H1 (cell line): ENCODE measurements around the gene RPL21. TPM values are rescaled to one million over a fixed set of nuclear protein-coding genes. Genes with fewer than 3 reads are reported as not detected.

Source experiments
- CTCF ChIA-PET: fragments of 300-600 bp; sonication (Branson Sonifier 250); formaldehyde crosslinking; loops from one replicate; lab custom pipeline; 2021; ENCODE audit not compliant: partially characterized antibody; lab: Charles Lee
- POLR2A ChIA-PET: fragments of 300-600 bp; sonication (Branson Sonifier 250); formaldehyde crosslinking; loops from one replicate; lab custom pipeline; 2021; ENCODE audit warnings: inconsistent platforms; ENCODE audit not compliant: partially characterized antibody; lab: Charles Lee
- DNase-seq, 2 experiments: peaks; one replicate each; pipeline versions ENCODE4 v3.0.0 to v3.0.0-alpha.2; 2010 to 2022; ENCODE audit warnings: low spot score in 2 of 2, low read depth in 1 of 2, mixed read lengths in 1 of 2
- FAIRE-seq: peaks from 2 replicates; lab custom pipeline; 2011; peaks lifted over from hg19 to GRCh38; lab: Jason Lieb, UNC
- H2AFZ ChIP-seq: 2 replicates; pipeline ENCODE4 v1.8.1; 2012; ENCODE audit warnings: low read length, inconsistent platforms
- H2AK5ac ChIP-seq: 2 replicates; pipeline ENCODE4 v1.6.1; 2013; ENCODE audit warnings: low read depth, low read length
- H2BK120ac ChIP-seq: replicated peaks from 2 replicates; pipeline ENCODE3; 2013; ENCODE audit warnings: low read depth, low read length, inconsistent platforms
- H2BK12ac ChIP-seq: 2 replicates; pipeline ENCODE4 v1.6.1; 2013; ENCODE audit warnings: low read depth, low read length
- H2BK15ac ChIP-seq: 2 replicates; pipeline ENCODE4 v1.6.1; 2013; ENCODE audit warnings: low read length
- H2BK20ac ChIP-seq: 2 replicates; pipeline ENCODE4 v1.6.1; 2013; ENCODE audit warnings: low read length
- H2BK5ac ChIP-seq: 2 replicates; pipeline ENCODE4 v1.6.1; 2013; ENCODE audit warnings: low read depth, low read length
- H3K14ac ChIP-seq: 2 replicates; pipeline ENCODE4 v1.6.1; 2013; ENCODE audit warnings: inconsistent platforms; ENCODE audit not compliant: insufficient read length
- H3K18ac ChIP-seq: 2 replicates; pipeline ENCODE4 v1.6.1; 2013; ENCODE audit warnings: low read length; ENCODE audit errors: extremely low read depth
- H3K23ac ChIP-seq: 2 replicates; pipeline ENCODE4 v1.6.1; 2013; ENCODE audit warnings: inconsistent platforms; ENCODE audit not compliant: insufficient read length
- H3K23me2 ChIP-seq: 2 replicates; pipeline ENCODE4 v1.6.1; 2013; ENCODE audit warnings: low read depth, low read length
- H3K27ac ChIP-seq: 2 replicates; pipeline ENCODE4 v1.6.1; 2011; ENCODE audit warnings: low read depth, low read length, inconsistent platforms
- H3K27me3 ChIP-seq, 4 experiments: replicated peaks in 1 of 4; 1 replicate in 1 of 4; 2 replicates in 3 of 4; pipeline versions ENCODE4 v1.6.1 to v1.8.1; 2011 to 2013; ENCODE audit warnings: low read length in 3 of 4, mild to moderate bottlenecking in 3 of 4, inconsistent platforms in 2 of 4, mixed read lengths in 2 of 4, moderate library complexity in 1 of 4; ENCODE audit not compliant: control insufficient read depth in 3 of 4, insufficient read depth in 3 of 4; ENCODE audit errors: extremely low read depth in 1 of 4
- H3K36me3 ChIP-seq, 4 experiments: 2 replicates each; pipeline versions ENCODE4 v1.6.1 to v1.8.1; 2011 to 2013; ENCODE audit warnings: mild to moderate bottlenecking in 4 of 4, low read length in 3 of 4, moderate library complexity in 2 of 4, control low read depth in 1 of 4, inconsistent platforms in 1 of 4; ENCODE audit not compliant: insufficient read depth in 4 of 4, control insufficient read depth in 2 of 4
- H3K4ac ChIP-seq: replicated peaks from 2 replicates; pipeline ENCODE3; 2013; ENCODE audit warnings: low read length, low read depth, mixed read lengths, inconsistent platforms; ENCODE audit not compliant: insufficient read length
- H3K4me1 ChIP-seq, 4 experiments: replicated peaks in 1 of 4; 1 replicate in 1 of 4; 2 replicates in 3 of 4; pipeline versions ENCODE4 v1.6.1 to v1.8.1; 2011 to 2013; ENCODE audit warnings: low read length in 3 of 4, inconsistent platforms in 2 of 4, mixed read lengths in 1 of 4; ENCODE audit not compliant: insufficient read depth in 4 of 4, control insufficient read depth in 3 of 4
- H3K4me2 ChIP-seq, 2 experiments: 2 replicates each; pipeline versions ENCODE4 v1.6.1 to v1.8.1; 2011 to 2013; ENCODE audit warnings: low read depth in 2 of 2, low read length in 2 of 2, control low read depth in 1 of 2, inconsistent platforms in 1 of 2, mild to moderate bottlenecking in 1 of 2; ENCODE audit not compliant: insufficient read depth in 1 of 2
- H3K4me3 ChIP-seq, 4 experiments: fragments of 200-600, 300-600 bp in 1 of 4; sonication (generic), shearing (Covaris generic), sonication (Bioruptor Twin) in 1 of 4; 2 replicates each; pipeline versions ENCODE4 v1.5.1 to v1.8.1; 2011 to 2016; ENCODE audit warnings: low read length in 4 of 4, low read depth in 3 of 4, control low read depth in 2 of 4, inconsistent platforms in 2 of 4, mild to moderate bottlenecking in 2 of 4, mixed read lengths in 1 of 4, moderate library complexity in 1 of 4; ENCODE audit not compliant: insufficient read depth in 2 of 4; ENCODE audit errors: extremely low read depth in 1 of 4
- H3K56ac ChIP-seq: replicated peaks from 2 replicates; pipeline ENCODE3; 2013; ENCODE audit warnings: low read depth, mild to moderate bottlenecking, mixed read lengths, low read length, inconsistent platforms; ENCODE audit not compliant: insufficient read length
- H3K79me1 ChIP-seq: 2 replicates; pipeline ENCODE4 v1.6.1; 2013; ENCODE audit warnings: low read depth, low read length, control low read depth
- H3K79me2 ChIP-seq, 2 experiments: 2 replicates each; pipeline versions ENCODE4 v1.6.1 to v1.8.1; 2012 to 2013; ENCODE audit warnings: low read length in 2 of 2, mild to moderate bottlenecking in 2 of 2, inconsistent platforms in 1 of 2; ENCODE audit not compliant: insufficient read depth in 2 of 2, control insufficient read depth in 1 of 2
- H3K9ac ChIP-seq, 4 experiments: replicated peaks in 1 of 4; 1 replicate in 1 of 4; 2 replicates in 3 of 4; pipeline versions ENCODE4 v1.6.1 to v1.8.1; 2011 to 2013; ENCODE audit warnings: low read depth in 3 of 4, low read length in 3 of 4, control low read depth in 2 of 4, mild to moderate bottlenecking in 2 of 4, moderate library complexity in 2 of 4, inconsistent platforms in 1 of 4; ENCODE audit errors: extremely low read depth in 1 of 4
- H3K9me3 ChIP-seq, 2 experiments: 2 replicates each; pipeline versions ENCODE4 v1.6.1 to v1.8.1; 2012 to 2013; ENCODE audit warnings: mild to moderate bottlenecking in 2 of 2, moderate library complexity in 2 of 2, control low read depth in 1 of 2, inconsistent platforms in 1 of 2, low read depth in 1 of 2, low read length in 1 of 2, mixed read lengths in 1 of 2; ENCODE audit not compliant: insufficient read depth in 2 of 2
- H4K20me1 ChIP-seq, 2 experiments: replicated peaks in 1 of 2; 2 replicates each; pipeline versions ENCODE3 to v1.8.1; 2011 to 2013; ENCODE audit warnings: inconsistent platforms in 2 of 2, low read length in 2 of 2, mild to moderate bottlenecking in 1 of 2; ENCODE audit not compliant: insufficient read depth in 2 of 2, control insufficient read depth in 1 of 2
- H4K5ac ChIP-seq: 2 replicates; pipeline ENCODE4 v1.6.1; 2013; ENCODE audit warnings: low read length, low read depth, mixed read lengths, inconsistent platforms; ENCODE audit not compliant: insufficient read length
- H4K8ac ChIP-seq: 2 replicates; pipeline ENCODE4 v1.8.0; 2013; ENCODE audit warnings: mild to moderate bottlenecking, moderate library complexity, low read length, inconsistent platforms; ENCODE audit not compliant: insufficient read depth; ENCODE audit errors: extremely low read depth
- H4K91ac ChIP-seq: replicated peaks from 2 replicates; pipeline ENCODE3; 2013; ENCODE audit warnings: low read length, mixed read lengths, inconsistent platforms; ENCODE audit not compliant: insufficient read length
- BCL11A ChIP-seq, 2 experiments: IDR thresholded peaks; one replicate each; pipeline ENCODE4 v1.6.1; 2011; ENCODE audit warnings: low read depth in 2 of 2, low read length in 2 of 2, mild to moderate bottlenecking in 2 of 2
- JUN ChIP-seq: IDR thresholded peaks from 2 replicates; pipeline ENCODE4 v1.6.1; 2011; ENCODE audit warnings: low read depth, mild to moderate bottlenecking, improper control_type of control experiment, low read length
- KDM1A ChIP-seq: fragments of 200-600, 300-600 bp; sonication (generic); IDR thresholded peaks from 2 replicates; pipeline ENCODE4 v1.7.1; 2016; ENCODE audit warnings: mild to moderate bottlenecking, low read length, borderline replicate concordance
- RXRA ChIP-seq: IDR thresholded peaks from 2 replicates; pipeline ENCODE4 v1.6.1; 2011; ENCODE audit warnings: low read depth, mild to moderate bottlenecking, low read length, moderate library complexity; ENCODE audit not compliant: insufficient read depth
- SIN3A ChIP-seq, 2 experiments: IDR thresholded peaks in 1 of 2; conservative IDR thresholded peaks in 1 of 2; 2 replicates each; pipeline ENCODE4 v1.6.1; 2011 to 2012; ENCODE audit warnings: low read length in 2 of 2, improper control_type of control experiment in 1 of 2, low read depth in 1 of 2, mild to moderate bottlenecking in 1 of 2
- SP2 ChIP-seq: IDR thresholded peaks from 2 replicates; pipeline ENCODE4 v1.6.1; 2012; ENCODE audit warnings: mild to moderate bottlenecking, low read length, inconsistent platforms
- TAF7 ChIP-seq: optimal IDR thresholded peaks from 2 replicates; pipeline ENCODE3; 2011; ENCODE audit warnings: low read depth, mild to moderate bottlenecking, inconsistent platforms, low read length, moderate library complexity, borderline replicate concordance
- polyA plus RNA-seq, 7 experiments: library from polyadenylated mRNA; depleted of rRNA in 3 of 7; stranded (reverse) in 5 of 7; unstranded in 2 of 7; fragments of >200 nt in 5 of 7; fragments of 200-250 nt in 2 of 7; gene quantifications; 1 replicate in 5 of 7; 2 replicates in 1 of 7; 4 replicates in 1 of 7; pipeline versions ENCODE4 v1.2.1 to v1.2.3, GENCODE V29; 2011 to 2013; ENCODE audit warnings: missing spikeins in 2 of 7, mixed read lengths in 2 of 7
- total RNA-seq: library from RNA; stranded (reverse); fragmentation: NEBNext Ultra II Directional; extraction: Animal tissue kit (Norgen Biotek cat#: 25700); gene quantifications from 2 replicates; pipeline ENCODE4 v1.2.1, GENCODE V29; 2021
- TF ChIP-seq, protein P1 (sequence below): IDR thresholded peaks from 2 replicates; pipeline ENCODE4 v1.6.1; 2012; ENCODE audit warnings: inconsistent platforms
- TF ChIP-seq, protein P2 (sequence below), 3 experiments: IDR thresholded peaks; 1 replicate in 2 of 3; 2 replicates in 1 of 3; pipeline versions ENCODE4 v1.5.1 to v1.6.1; 2011; ENCODE audit warnings: low read length in 3 of 3, mild to moderate bottlenecking in 3 of 3, inconsistent platforms in 2 of 3, low read depth in 1 of 3, moderate library complexity in 1 of 3; ENCODE audit not compliant: insufficient read depth in 1 of 3; ENCODE audit errors: control extremely low read depth in 1 of 3

RPL21 gene
- total and polyA plus RNA-seq, 2 of the 8 experiments (the other 6 are each of a cell fraction or from before 2014, with no cell fraction given) = 624 to 1,283 TPM

DNA sequence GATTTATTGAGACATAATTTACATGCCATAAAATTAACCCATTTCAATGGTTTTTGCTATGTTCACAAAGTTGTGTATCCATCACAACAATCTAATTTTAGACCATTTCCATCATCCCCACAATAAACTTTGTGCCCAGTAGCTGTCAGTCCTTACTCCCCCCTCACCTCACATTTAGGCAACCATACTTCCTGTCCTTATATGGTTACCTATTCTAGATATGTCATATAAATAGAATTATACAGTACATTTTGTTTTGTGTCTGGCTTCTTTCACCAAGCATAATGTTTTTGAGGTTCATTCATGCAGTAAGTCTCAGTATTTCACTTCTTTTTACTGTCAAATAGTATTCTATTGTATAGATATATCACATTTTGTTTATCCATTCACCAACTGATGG is 23.2 kb upstream of the RPL21 start:
- Histone ChIP-seq H3K56ac (no peak overlapping the region), H4K8ac (no peak overlapping the region), H3K9me3 (no peaks in the 10 kb centered on the region), H4K20me1 (no peaks in the 10 kb centered on the region), H2BK5ac (no peak overlapping the region), H3K27ac (no peak overlapping the region), H3K23ac (no peak overlapping the region), H2AK5ac (no peak overlapping the region), H3K36me3 (no peaks in the 10 kb centered on the region), H3K79me1 (no peaks in the 10 kb centered on the region), H2BK120ac (no peak overlapping the region), H4K5ac (no peak overlapping the region), H3K9ac (no peak overlapping the region), H3K27me3 (no peaks in the 10 kb centered on the region), H3K79me2 (no peaks in the 10 kb centered on the region), H2BK12ac (no peak overlapping the region), H2AFZ (no peak overlapping the region), H2BK20ac (no peak overlapping the region), H3K4me2 (no peak overlapping the region), H3K23me2 (no peaks in the 10 kb centered on the region), H3K4me3 (no peak overlapping the region), H3K4ac (no peak overlapping the region), H3K4me1 (no peaks in the 10 kb centered on the region), H2BK15ac (no peak overlapping the region), H3K14ac (no peak overlapping the region), H4K91ac (no peak overlapping the region), H3K18ac (no peak overlapping the region)
- DNase-seq (no peak), FAIRE-seq (no peak)
- TF ChIP-seq, protein P1, sequence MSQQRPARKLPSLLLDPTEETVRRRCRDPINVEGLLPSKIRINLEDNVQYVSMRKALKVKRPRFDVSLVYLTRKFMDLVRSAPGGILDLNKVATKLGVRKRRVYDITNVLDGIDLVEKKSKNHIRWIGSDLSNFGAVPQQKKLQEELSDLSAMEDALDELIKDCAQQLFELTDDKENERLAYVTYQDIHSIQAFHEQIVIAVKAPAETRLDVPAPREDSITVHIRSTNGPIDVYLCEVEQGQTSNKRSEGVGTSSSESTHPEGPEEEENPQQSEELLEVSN = no peak
- no peak for TF ChIP-seq BCL11A (IDR thresholded peaks at IDR 0.05; ENCODE audit: low read depth in 2 of 2, low read length in 2 of 2)
- TF ChIP-seq JUN = no peak
- TF ChIP-seq TAF7 = no peak
- no peak for TF ChIP-seq SIN3A (conservative IDR thresholded peaks at IDR 0.05 in 1 of 2, IDR thresholded peaks at IDR 0.05 in 1 of 2; ENCODE audit: low read depth in 1 of 2, low read length in 2 of 2)
- TF ChIP-seq RXRA = no peak
- TF ChIP-seq SP2 = no peak
- TF ChIP-seq, protein P2, sequence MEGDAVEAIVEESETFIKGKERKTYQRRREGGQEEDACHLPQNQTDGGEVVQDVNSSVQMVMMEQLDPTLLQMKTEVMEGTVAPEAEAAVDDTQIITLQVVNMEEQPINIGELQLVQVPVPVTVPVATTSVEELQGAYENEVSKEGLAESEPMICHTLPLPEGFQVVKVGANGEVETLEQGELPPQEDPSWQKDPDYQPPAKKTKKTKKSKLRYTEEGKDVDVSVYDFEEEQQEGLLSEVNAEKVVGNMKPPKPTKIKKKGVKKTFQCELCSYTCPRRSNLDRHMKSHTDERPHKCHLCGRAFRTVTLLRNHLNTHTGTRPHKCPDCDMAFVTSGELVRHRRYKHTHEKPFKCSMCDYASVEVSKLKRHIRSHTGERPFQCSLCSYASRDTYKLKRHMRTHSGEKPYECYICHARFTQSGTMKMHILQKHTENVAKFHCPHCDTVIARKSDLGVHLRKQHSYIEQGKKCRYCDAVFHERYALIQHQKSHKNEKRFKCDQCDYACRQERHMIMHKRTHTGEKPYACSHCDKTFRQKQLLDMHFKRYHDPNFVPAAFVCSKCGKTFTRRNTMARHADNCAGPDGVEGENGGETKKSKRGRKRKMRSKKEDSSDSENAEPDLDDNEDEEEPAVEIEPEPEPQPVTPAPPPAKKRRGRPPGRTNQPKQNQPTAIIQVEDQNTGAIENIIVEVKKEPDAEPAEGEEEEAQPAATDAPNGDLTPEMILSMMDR (IDR thresholded peaks at IDR 0.05; ENCODE audit: control extremely low read depth in 1 of 3, insufficient read depth in 1 of 3, low read depth in 1 of 3, low read length in 3 of 3) = no peak
- no peak for TF ChIP-seq KDM1A
- CTCF ChIA-PET = interaction anchor here (1.6 kb wide), 1 partner anchor 16 kb away, joined by 3 read pairs; no protein-coding TSS in a partner anchor
- POLR2A ChIA-PET = no interaction called here
